Endothelial cell of umbilical vein (primary cell): ENCODE measurements around the gene JPT2. TPM values are rescaled to one million over a fixed set of nuclear protein-coding genes. Genes with fewer than 3 reads are reported as not detected.

Source experiments
- BruUV-seq: library from RNA; stranded (reverse); fragments of 400-500 nt; replicated peaks from 2 replicates; lab custom pipeline; 2021; lab: Mats Ljungman, UMichigan
- CTCF ChIA-PET: fragments of 300-600, 350-600 bp; sonication (Branson Sonifier 250); formaldehyde crosslinking; loops from one replicate; lab custom pipeline; 2021; ENCODE audit warnings: antibody characterized with exemption, inconsistent platforms; lab: Charles Lee
- POLR2A ChIA-PET: fragments of 300-600, 350-600 bp; sonication (Branson Sonifier 250); formaldehyde crosslinking; loops from one replicate; lab custom pipeline; 2021; ENCODE audit warnings: antibody characterized with exemption, inconsistent platforms; lab: Charles Lee
- DNase-seq: peaks from one replicate; pipeline ENCODE4 v3.0.0-alpha.2; 2011; ENCODE audit warnings: low read depth, low spot score
- FAIRE-seq: peaks from 2 replicates; lab custom pipeline; 2011; peaks lifted over from hg19 to GRCh38; lab: Jason Lieb, UNC
- H2AFZ ChIP-seq: 2 replicates; pipeline ENCODE4 v1.6.0; 2012; ENCODE audit warnings: low read depth, low read length, control low read depth, inconsistent platforms
- H3K27ac ChIP-seq: 2 replicates; pipeline ENCODE4 v1.5.1; 2011; ENCODE audit warnings: low read depth, mild to moderate bottlenecking, control low read depth, low read length, moderate library complexity; ENCODE audit not compliant: insufficient read depth
- H3K27me3 ChIP-seq, 2 experiments: 2 replicates each; pipeline versions ENCODE4 v1.6.0 to v1.6.1; 2011; ENCODE audit warnings: low read length in 2 of 2, mixed read lengths in 1 of 2; ENCODE audit not compliant: control insufficient read depth in 2 of 2, insufficient read depth in 2 of 2
- H3K36me3 ChIP-seq, 2 experiments: 2 replicates in 1 of 2; 3 replicates in 1 of 2; pipeline ENCODE4 v1.5.1; 2011; ENCODE audit warnings: low read length in 2 of 2, mild to moderate bottlenecking in 1 of 2, moderate library complexity in 1 of 2; ENCODE audit not compliant: control insufficient read depth in 2 of 2, insufficient read depth in 2 of 2; ENCODE audit errors: extremely low read depth in 1 of 2
- H3K4me1 ChIP-seq: 3 replicates; pipeline ENCODE4 v1.5.1; 2011; ENCODE audit warnings: mild to moderate bottlenecking, low read length; ENCODE audit not compliant: control insufficient read depth, insufficient read depth; ENCODE audit errors: extremely low read depth
- H3K4me2 ChIP-seq: 2 replicates; pipeline ENCODE4 v1.6.1; 2011; ENCODE audit warnings: low read length, control low read depth, mixed read lengths; ENCODE audit not compliant: insufficient read depth
- H3K4me3 ChIP-seq, 3 experiments: fragments of 200-600 bp in 1 of 3; sonication (generic), shearing (Covaris generic) in 1 of 3; replicated peaks in 1 of 3; 2 replicates each; pipeline ENCODE4 v1.5.1; 2011 to 2016; ENCODE audit warnings: control low read depth in 3 of 3, low read length in 3 of 3, mild to moderate bottlenecking in 2 of 3, inconsistent platforms in 1 of 3, low read depth in 1 of 3, moderate library complexity in 1 of 3; ENCODE audit not compliant: insufficient read depth in 1 of 3
- H3K79me2 ChIP-seq: 2 replicates; pipeline ENCODE4 v1.6.0; 2012; ENCODE audit warnings: low read length, inconsistent platforms; ENCODE audit not compliant: control insufficient read depth, insufficient read depth
- H3K9ac ChIP-seq: replicated peaks from 2 replicates; pipeline ENCODE3; 2011; ENCODE audit warnings: low read length, control low read depth; ENCODE audit not compliant: insufficient read depth; ENCODE audit errors: extremely low read depth
- H3K9me1 ChIP-seq: replicated peaks from 3 replicates; pipeline ENCODE4 v1.6.0; 2011; ENCODE audit warnings: mild to moderate bottlenecking, low read length; ENCODE audit not compliant: control insufficient read depth, insufficient read depth; ENCODE audit errors: extremely low read depth
- H3K9me3 ChIP-seq: replicated peaks from 2 replicates; pipeline ENCODE4 v1.5.1; 2012; ENCODE audit warnings: low read length, inconsistent platforms; ENCODE audit not compliant: control insufficient read depth, insufficient read depth
- H4K20me1 ChIP-seq: replicated peaks from 2 replicates; pipeline ENCODE3; 2011; ENCODE audit warnings: mild to moderate bottlenecking, low read length; ENCODE audit not compliant: control insufficient read depth, insufficient read depth; ENCODE audit errors: extremely low read depth
- CTCF ChIP-seq, 2 donors: IDR thresholded peaks; 1 replicate in 1 of 2; 2 replicates in 1 of 2; pipeline ENCODE4 v1.5.1; 2011; ENCODE audit warnings: low read length in 2 of 2, mild to moderate bottlenecking in 2 of 2, moderate library complexity in 2 of 2, control low read depth in 1 of 2, inconsistent platforms in 1 of 2, low read depth in 1 of 2; ENCODE audit not compliant: insufficient read depth in 1 of 2; ENCODE audit errors: extremely low read depth in 1 of 2
- EZH2 ChIP-seq: IDR thresholded peaks from 2 replicates; pipeline ENCODE4 v1.6.1; 2012; ENCODE audit warnings: borderline replicate concordance, low read depth, mild to moderate bottlenecking, moderate library complexity, low read length, inconsistent platforms; ENCODE audit not compliant: severe bottlenecking
- FOS ChIP-seq: IDR thresholded peaks from 2 replicates; pipeline ENCODE4 v1.6.1; 2011; ENCODE audit warnings: mild to moderate bottlenecking, low read length, moderate library complexity, borderline replicate concordance; ENCODE audit not compliant: insufficient read depth
- GATA2 ChIP-seq: IDR thresholded peaks from 2 replicates; pipeline ENCODE4 v1.7.0; 2011; ENCODE audit warnings: low read depth, mild to moderate bottlenecking, moderate library complexity, mixed read lengths, low read length; ENCODE audit not compliant: insufficient read length, insufficient read depth
- JUN ChIP-seq: IDR thresholded peaks from 2 replicates; pipeline ENCODE4 v1.6.1; 2011; ENCODE audit warnings: borderline replicate concordance, low read depth; ENCODE audit not compliant: insufficient read length, insufficient read depth
- MAX ChIP-seq: IDR thresholded peaks from 2 replicates; pipeline ENCODE4 v1.6.1; 2011; ENCODE audit not compliant: insufficient read depth, insufficient read length
- MYC ChIP-seq: IDR thresholded peaks from one replicate; pipeline ENCODE4 v1.6.1; 2011; ENCODE audit warnings: mild to moderate bottlenecking, low read depth, low read length
- POLR2A ChIP-seq: IDR thresholded peaks from 2 replicates; pipeline ENCODE4 v1.6.1; 2012; ENCODE audit warnings: low read depth, mild to moderate bottlenecking, control low read depth, low read length
- POLR2AphosphoS5 ChIP-seq: IDR thresholded peaks from 2 replicates; pipeline ENCODE4 v1.6.1; 2012; ENCODE audit warnings: low read depth, mild to moderate bottlenecking, control low read depth, low read length, moderate library complexity; ENCODE audit not compliant: insufficient read depth
- dilution Hi-C: fragments of 300-500 bp; cut with MboI; formaldehyde crosslinking; loops from one replicate; pipeline ENCODE4 v1.15.0; 2019; ENCODE audit warnings: low sequenced_read_pairs; ENCODE audit not compliant: extremely low pct_ligation_motif_present
- intact Hi-C: fragments of 100-400 bp; cut with micrococcal nuclease; formaldehyde crosslinking; loops from one replicate; pipeline ENCODE4 v1.10.0; 2022
- polyA plus RNA-seq, 4 experiments: library from polyadenylated mRNA; depleted of rRNA in 3 of 4; stranded (reverse) in 3 of 4; unstranded in 1 of 4; fragments of >200 nt; gene quantifications; 2 replicates each; pipeline versions ENCODE4 v1.2.1 to v1.2.3, GENCODE V29; 2011 to 2012; ENCODE audit warnings: missing spikeins in 1 of 4
- total RNA-seq: library from RNA; stranded (reverse); gene quantifications from 2 replicates; pipeline ENCODE4 v1.2.3, GENCODE V29; 2021

JPT2 gene
- total and polyA plus RNA-seq, 2 donors (not counting 3 experiments of a cell fraction or from before 2014, with no cell fraction given), result 35.8 to 93.3 TPM

GRCh38 chr16:1639860-1640259, 38.2 kb upstream of the JPT2 start:
- no peaks in the 10 kb centered on the region for H3K9me3 ChIP-seq
- H3K4me1 ChIP-seq, result peaks cover 13% of the 10 kb centered on the region
- intact Hi-C loops, result no loop called here
- no peak overlapping the region for H3K4me3 ChIP-seq
- H3K36me3 ChIP-seq, result peaks cover 19 to 60% of the 10 kb centered on the region in 2 experiments
- H3K4me2 ChIP-seq, result peak overlapping the region; percentile 15
- H3K79me2 ChIP-seq, result peaks cover 10% of the 10 kb centered on the region
- no peak for DNase-seq
- H3K9me1 ChIP-seq, result no peaks in the 10 kb centered on the region
- H3K27me3 ChIP-seq, result no peaks in the 10 kb centered on the region
- H4K20me1 ChIP-seq, result no peaks in the 10 kb centered on the region
- FAIRE-seq, result peak; percentile 63
- TF ChIP-seq GATA2, result no peak
- no peak for TF ChIP-seq JUN
- no peak for TF ChIP-seq EZH2
- no peak for TF ChIP-seq MAX
- no peak for TF ChIP-seq FOS
- TF ChIP-seq CTCF (IDR thresholded peaks at IDR 0.05; ENCODE audit: extremely low read depth in 1 of 2, insufficient read depth in 1 of 2, low read depth in 1 of 2, low read length in 2 of 2), result no peak
- no peak for TF ChIP-seq POLR2A
- no peak for TF ChIP-seq POLR2AphosphoS5
- no peak for TF ChIP-seq MYC
- dilution Hi-C loops, result no loop called here
- POLR2A ChIA-PET, result no interaction called here
- CTCF ChIA-PET, result interaction anchor here (1.3 kb wide), 1 partner anchor 146 kb away, joined by 4 read pairs; no protein-coding TSS in a partner anchor
- no peak overlapping the region for H3K27ac ChIP-seq
- no peak overlapping the region for H2AFZ ChIP-seq
- H3K9ac ChIP-seq, result no peak overlapping the region
- BruUV-seq, result no TSS peak
